Activated naive CD4-positive, alpha-beta T cell treated with Interleukin-2 at 50 U/mL for 16 hours (primary cell): ENCODE data around the gene GHR.
"Not testable (repeated sequence)": the region's sequence is repeated elsewhere in the genome, so short reads cannot be mapped to it uniquely, and the experiment has no call there.

ENCODE experiments used
- DNase-seq: peaks from one replicate; pipeline ENCODE4 v3.0.0-alpha.2; 2020

GHR gene

DNA sequence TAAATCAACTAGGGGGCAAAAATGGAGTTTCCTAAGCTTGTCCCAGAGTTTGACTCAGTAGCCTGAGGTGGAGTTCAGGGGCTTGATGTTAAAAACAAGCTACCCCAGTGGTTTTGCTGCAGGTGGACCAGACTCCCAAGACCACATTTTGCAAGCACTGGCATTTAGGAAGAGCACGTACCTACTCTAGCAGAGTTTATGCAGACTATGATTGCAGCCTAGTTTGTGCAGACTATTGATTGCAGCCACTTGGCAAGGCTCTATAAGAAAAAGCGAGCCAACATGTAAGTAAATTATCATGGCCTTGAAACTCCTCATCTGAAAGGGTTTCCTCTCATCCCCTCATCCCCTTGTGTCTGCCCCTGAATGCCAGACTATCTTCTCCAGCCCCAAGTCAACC, 231.4 kb downstream of the GHR start:
- no peak for DNase-seq

GRCh38 chr5:42655982-42656650, 232.9 kb downstream of the GHR start:
- no peak for DNase-seq

DNA sequence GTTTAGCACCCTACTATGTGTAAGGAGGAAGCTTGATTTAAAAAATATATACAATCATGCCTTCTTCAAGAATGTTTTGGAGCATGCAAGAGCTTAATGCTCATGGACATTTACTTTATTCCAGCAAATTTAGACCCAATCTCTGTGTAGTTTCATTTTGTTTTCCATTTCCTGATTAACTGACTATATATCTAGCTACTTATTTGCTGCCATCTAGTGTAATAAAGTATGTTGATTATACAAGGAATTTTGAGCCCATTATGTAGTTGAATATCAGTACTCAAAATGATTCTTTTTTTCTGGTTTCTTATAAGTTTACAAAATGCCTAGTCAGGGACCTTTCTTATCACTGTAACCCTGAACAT, 233.4 kb downstream of the GHR start:
- DNase-seq = no peak

DNA sequence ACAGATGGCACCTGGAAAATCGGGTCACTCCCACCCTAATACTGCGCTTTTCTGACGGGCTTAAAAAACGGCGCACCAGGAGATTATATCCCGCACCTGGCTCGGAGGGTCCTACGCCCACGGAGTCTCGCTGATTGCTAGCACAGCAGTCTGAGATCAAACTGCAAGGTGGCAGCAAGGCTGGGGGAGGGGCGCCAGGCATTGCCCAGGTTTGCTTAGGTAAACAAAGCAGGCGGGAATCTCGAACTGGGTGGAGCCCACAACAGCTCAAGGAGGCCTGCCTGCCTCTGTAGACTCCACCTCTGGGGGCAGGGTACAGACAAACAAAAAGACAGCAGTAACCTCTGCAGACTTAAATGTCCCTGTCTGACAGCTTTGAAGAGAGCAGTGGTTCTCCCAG, 236.6 kb downstream of the GHR start:
- not testable (repeated sequence) for DNase-seq

DNA sequence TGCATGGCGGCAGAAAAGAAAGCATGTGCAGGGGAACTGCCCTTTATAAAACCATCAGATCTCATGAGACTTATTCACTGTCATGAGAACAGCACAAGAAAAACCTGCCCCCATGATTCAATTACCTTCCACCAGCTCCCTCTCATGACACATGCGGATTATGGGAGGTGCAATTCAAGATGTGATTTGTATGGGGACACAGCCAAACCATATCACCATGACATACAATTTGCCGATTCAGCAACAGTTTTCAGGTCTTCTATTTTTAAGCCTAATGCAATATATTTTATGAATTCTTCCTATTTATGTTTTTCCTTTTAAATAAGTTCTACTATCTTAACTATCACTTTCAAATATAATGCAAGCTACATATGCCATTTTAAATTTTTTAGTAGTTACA, 242.6 kb downstream of the GHR start:
- no peak for DNase-seq

DNA sequence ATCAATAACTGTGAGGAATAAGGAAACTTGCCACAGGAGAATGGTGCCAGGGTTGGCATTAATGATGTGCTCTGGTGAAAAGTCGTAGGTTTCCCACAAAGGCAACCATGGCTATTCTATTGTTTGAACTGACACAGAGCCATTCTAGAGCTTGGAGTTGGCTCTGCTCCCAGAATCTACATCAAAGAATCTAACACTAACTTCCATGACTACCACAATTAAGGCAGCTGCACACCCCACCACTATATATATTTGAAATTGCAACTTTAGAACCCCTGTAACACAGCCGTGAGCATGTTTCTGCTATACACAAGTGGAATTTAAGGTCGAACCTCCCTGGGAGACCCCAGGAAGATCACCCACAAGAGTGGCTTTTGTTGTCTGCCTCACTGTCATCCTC, 243.6 kb downstream of the GHR start:
- DNase-seq = no peak

DNA sequence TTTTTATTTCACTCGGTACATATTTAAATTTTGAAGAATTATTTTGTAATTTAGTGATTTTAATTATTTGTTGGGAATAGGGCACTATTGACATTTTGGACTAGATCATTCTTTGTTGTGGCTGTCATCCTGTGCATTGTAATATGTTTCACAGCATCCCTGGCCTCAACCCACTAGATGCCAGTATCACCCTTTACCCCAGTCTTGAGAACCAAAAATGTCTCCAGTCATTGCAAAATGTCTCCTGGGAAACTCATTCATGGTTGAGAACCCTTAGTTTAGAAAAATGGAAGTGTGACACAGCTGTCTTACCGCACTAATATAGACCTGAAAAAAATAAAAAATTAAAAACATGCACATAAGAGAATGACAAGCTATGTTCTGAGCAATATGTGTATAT, 245.0 kb downstream of the GHR start:
- DNase-seq = no peak

- DNase-seq = no peak
Measured at GRCh38 chr5:42672925-42673324, 249.7 kb downstream of the GHR start.

DNA sequence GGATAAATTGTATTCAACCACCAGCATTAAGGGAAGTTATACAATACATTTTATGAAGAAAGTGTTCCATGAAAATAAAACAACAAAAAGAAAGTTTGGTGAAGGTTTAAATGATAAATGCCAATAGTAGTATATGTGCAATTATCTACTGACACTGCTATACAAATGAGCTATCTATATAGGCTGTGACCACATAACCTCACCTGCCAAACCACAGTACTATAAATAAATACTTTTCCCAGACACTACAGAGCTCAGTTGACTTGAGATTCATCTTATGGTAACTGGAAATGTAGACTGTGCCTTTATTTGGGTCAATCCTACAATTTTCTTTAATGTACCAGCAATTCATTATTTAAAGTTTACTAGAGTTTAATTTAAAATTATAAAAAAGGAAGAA, 252.4 kb downstream of the GHR start:
- DNase-seq = no peak

DNA sequence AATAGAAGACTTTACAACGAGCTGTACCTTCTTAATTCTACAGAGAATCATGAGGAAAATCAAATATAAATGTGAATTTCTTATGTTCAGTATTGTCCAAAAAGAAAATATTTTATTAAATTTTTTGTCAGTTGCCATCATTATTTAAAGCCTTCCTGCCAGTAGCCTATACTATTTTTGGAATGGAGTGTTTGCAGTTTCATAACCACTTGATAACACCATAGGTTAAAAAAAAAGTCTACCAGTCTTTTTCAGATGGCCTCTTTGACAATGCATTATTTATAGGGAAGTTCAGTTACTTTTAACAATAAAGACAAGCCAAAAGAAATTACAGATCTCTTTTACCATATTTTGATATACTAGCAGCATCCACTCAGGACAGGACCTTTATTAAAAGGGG, 253.1 kb downstream of the GHR start:
- no peak for DNase-seq

GRCh38 chr5:42677156-42677842, 254.1 kb downstream of the GHR start:
- DNase-seq = no peak

GRCh38 chr5:42680046-42680445, 256.8 kb downstream of the GHR start:
- DNase-seq = no peak

- DNase-seq = not testable (repeated sequence)
Measured at GRCh38 chr5:42685078-42685477, 261.8 kb downstream of the GHR start.

DNA sequence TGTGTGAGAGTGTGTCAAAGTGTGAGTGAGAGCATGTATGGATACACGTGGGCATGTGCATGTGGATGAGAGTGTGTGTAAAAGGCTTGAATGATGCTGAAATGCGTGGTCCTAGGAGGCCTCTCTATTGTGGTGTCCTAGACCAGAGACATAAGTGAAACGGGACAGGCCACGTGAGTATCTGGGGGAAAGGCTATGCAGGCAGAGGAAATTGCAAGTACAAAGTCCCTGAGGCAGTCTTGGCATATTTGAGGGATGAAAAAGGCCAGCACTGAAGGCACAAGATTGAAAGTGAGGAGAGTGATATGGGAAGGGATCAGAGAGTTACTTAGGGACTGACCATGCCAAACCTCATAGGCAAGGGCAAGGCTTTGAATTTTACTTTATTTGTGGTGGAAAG, 266.2 kb downstream of the GHR start:
- DNase-seq = no peak

GRCh38 chr5:42691413-42691937, 268.2 kb downstream of the GHR start:
- DNase-seq = no peak

GRCh38 chr5:42701351-42702059, 278.3 kb downstream of the GHR start:
- DNase-seq = no peak

DNA sequence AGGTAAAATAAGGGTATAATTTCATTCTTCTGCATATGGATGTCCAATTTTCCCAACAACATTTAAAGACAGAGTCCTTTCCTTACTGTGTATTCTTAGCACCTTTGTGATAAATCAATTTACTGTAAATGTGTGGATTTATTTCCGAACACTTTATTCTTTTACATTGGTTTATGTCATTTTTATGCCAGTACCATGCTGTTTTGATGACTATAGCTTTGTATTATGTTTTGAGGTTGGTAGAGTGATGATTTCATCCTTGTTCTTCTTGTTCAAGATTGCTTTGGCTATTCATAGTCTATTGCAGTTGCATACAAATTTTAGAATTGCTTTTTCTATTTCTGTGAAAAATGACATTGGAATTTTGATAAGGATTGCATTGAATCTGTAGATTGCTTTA, 280.0 kb downstream of the GHR start:
- no peak for DNase-seq

GRCh38 chr5:42715785-42716184, 292.5 kb downstream of the GHR start:
- DNase-seq = no peak

GRCh38 chr5:42718591-42718990, 295.4 kb downstream of the GHR start:
- DNase-seq = peak; percentile 3

DNA sequence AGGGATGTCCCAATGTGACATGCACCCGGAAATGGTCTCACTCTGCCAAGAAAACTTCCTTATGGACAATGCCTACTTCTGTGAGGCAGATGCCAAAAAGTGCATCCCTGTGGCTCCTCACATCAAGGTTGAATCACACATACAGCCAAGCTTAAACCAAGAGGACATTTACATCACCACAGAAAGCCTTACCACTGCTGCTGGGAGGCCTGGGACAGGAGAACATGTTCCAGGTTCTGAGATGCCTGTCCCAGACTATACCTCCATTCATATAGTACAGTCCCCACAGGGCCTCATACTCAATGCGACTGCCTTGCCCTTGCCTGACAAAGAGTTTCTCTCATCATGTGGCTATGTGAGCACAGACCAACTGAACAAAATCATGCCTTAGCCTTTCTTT, 295.8 kb downstream of the GHR start:
- DNase-seq = no peak

DNA sequence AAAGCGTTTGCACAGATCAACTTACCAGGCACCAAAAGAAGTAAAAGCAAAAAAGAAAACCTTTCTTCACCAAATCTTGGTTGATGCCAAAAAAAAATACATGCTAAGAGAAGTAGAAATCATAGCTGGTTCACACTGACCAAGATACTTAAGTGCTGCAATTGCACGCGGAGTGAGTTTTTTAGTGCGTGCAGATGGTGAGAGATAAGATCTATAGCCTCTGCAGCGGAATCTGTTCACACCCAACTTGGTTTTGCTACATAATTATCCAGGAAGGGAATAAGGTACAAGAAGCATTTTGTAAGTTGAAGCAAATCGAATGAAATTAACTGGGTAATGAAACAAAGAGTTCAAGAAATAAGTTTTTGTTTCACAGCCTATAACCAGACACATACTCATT, 297.0 kb downstream of the GHR start:
- DNase-seq = no peak

- no peak for DNase-seq
Measured at GRCh38 chr5:42721484-42721883, 298.2 kb downstream of the GHR start.

DNA sequence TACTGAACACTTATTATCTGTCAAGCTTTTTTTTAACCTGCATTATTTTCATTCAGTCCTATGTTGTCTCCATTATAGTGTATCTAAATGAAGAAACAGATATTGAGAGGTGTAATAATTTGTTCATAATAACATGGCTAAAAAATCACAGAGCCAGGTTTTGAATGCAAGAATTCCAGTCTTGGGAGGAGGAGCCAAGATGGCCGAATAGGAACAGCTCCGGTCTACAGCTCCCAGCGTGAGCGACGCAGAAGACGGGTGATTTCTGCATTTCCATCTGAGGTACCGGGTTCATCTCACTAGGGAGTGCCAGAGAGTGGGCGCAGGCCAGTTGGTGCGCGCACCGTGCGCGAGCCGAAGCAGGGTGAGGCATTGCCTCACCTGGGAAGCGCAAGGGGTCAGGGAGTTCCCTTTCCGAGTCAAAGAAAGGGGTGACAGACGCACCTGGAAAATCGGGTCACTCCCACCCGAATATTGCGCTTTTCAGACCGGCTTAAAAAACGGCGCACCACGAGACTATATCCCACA, 311.4 kb downstream of the GHR start:
- DNase-seq = not testable (repeated sequence)

GRCh38 chr5:42740920-42741319, 317.7 kb downstream of the GHR start:
- no peak for DNase-seq
